Limb (tissue), 2 donors: Measurements from ENCODE around the gene SAYSD1.
A peak's percentile ranks its signal among the peaks of the same experiment; 100 is the strongest.

Source experiments
- DNase-seq, 2 donors: peaks; one replicate each; pipeline ENCODE4 v3.0.0-alpha.2; 2016; ENCODE audit errors: extremely low spot score in 2 of 2

The SAYSD1 gene

DNA sequence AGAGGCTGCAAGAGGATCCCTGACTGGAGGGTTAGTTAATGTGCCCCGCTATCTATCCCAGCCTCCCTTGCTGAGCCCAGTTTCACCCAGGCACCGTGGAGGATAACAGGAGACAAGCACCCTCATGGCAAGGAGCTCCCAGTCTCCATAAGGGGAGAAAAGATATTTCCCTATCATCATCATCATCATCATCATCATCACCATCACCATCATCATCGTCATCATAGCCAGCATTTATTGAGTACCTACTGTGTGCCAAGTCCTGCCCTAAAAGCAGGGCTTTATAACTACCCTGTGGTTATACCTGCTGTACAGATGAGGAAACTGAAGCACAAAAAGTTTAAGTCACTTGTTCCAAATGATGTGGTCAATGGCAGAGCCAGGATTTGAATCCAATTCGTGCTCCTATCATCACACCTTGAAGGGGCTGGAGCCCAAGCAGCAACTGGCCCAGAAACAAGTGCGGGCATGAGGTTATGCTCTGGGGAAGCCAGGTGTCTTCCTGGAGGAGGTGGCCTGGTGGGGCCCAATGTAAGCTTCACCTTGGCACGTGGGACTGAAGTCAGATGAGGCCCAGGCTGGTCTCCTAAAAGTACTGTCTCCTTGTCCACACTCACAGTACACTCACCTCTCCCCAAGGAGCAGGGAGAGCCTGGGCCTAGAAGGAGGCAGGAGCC lies 56.4 kb downstream of the SAYSD1 start:
- DNase-seq, result no peak

GRCh38 chr6:39057251-39058155 lies 57.5 kb downstream of the SAYSD1 start:
- DNase-seq, result no peak

DNA sequence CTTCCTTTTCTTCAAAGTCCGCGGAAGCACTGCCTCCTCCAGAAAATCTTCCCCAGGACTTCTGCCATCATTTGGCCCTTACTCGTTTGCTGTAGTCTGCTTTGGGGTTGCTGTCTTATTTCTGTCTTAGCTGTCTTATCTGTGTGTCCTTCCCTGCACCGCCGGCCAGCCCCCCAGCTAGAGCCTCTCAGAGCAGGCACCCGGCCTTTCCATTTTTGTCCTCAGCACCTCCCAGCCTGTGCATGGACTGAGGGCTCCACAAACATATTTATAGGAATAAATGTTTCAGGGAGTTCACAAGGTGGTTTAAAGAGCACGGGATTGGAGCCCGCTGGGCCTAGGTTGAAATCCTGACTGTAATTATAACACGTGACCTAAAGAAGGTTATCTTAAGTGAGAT lies 58.3 kb downstream of the SAYSD1 start:
- no peak for DNase-seq

DNA sequence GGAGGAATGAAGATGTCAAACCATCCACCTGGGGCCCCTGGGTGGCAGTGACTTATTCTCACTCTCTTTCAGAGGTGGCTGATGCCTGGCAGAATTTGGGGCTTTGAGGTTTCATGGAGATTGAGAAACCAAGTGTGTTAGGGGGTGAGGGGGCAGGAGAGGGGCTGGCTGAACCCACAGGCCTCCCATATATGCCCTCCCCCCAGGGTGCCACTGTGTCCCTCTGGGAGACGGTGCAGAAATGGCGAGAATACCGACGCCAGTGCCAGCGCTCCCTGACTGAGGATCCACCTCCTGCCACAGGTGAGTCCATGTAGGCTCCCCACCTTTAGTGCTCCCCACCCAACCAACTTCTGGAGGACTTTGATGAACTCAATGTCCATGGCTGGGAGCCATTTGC lies 58.8 kb downstream of the SAYSD1 start:
- no peak for DNase-seq

- no peak for DNase-seq
Measured at GRCh38 chr6:39055661-39056060, 59.3 kb downstream of the SAYSD1 start.

GRCh38 chr6:39054577-39055142 lies 60.3 kb downstream of the SAYSD1 start:
- DNase-seq, result peak in 1 of 2 donors; percentile 18
